GM19193 (cell line): Measurements from ENCODE around the gene SMURF2.

Experiments
- POLR2A ChIP-seq: IDR thresholded peaks from 4 replicates; pipeline ENCODE4 v1.6.1; 2011; ENCODE audit not compliant: insufficient read depth, insufficient read length; ENCODE audit errors: extremely low read depth

SMURF2 gene

DNA sequence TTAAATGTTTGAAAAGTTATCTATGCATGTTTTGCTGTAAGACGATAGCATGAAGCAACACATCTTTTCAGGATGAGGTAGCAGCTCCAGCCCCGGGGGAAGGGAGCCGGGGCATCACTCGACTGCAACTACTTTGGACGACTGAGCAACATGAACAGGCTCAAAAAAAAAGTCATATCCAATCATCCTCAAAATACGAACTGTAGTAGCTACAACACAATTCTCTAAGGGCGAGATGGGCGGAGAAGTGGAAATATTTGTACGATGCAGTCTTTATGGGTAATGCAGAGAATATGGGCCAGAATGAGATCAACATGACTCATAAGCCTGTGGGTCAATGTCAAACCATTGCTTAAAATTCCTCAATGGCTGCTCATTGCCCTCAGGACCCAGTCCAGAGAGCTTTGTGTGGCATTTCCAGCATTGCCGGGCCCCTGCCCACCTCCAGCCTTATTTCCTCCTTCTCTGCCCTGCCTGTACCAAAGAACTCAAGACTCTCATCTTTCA, 17.7 kb upstream of the SMURF2 start:
- no peak for TF ChIP-seq POLR2A

DNA sequence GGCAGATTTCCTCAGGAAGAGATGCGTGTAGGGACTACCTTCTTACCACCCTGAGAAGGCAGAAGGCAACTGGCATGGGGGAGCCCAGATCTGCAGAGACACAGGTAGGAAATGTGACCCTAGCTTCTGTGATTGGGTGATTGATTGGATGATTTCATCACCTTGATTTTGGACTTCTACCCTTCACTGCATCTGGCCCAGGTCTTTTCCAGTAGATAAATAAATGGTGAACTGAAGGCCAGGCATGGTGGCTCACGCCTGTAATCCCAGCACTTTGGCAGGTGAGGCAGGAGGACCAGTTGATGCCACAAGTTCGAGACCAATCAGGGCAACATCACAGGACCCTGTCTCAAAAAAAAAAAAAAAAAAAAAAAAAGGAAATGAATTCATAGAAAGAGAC, 14.7 kb upstream of the SMURF2 start:
- TF ChIP-seq POLR2A, result no peak

DNA sequence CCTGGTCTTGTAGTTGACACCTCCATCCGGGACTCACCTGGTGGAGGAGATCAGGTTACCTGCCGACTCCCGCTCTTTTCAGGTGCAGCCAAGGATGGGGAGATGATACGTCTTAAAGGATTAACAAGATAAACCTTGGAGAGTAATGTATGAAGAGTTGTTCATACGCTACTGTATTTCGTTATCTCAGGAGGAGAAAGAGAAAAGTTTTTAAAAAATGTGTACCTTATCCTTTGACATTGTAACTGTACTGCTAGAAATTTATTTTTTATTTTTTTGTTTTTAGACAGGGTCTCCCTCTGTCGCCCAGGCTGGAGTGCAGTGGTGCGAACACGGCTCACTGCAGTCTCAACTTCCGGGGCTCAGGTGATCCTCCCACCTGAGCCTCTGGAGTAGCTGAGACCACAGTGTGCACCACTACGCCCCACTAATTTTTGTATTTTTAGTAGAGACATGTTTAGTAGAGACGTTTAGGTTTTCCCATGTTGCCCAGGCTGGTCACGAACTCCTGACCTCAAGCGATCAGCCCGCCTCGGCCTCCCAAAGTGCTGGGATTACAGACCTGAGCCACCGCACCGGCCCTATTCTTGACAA, 764 bp upstream of the SMURF2 start:
- no peak for TF ChIP-seq POLR2A

DNA sequence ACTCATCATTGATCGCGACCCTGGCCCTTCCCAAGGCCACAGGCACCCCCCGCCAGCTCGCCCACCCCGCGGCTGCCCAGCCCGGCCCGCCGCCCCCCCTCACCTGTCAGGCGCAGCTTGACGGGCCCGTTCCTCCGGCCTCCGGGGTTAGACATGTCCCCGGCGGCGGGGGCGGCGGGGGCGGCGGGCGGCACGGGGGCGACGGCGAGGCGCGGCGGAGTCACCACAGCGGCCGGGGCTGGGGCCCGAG, 456 bp downstream of the SMURF2 start:
- TF ChIP-seq POLR2A, result no peak

DNA sequence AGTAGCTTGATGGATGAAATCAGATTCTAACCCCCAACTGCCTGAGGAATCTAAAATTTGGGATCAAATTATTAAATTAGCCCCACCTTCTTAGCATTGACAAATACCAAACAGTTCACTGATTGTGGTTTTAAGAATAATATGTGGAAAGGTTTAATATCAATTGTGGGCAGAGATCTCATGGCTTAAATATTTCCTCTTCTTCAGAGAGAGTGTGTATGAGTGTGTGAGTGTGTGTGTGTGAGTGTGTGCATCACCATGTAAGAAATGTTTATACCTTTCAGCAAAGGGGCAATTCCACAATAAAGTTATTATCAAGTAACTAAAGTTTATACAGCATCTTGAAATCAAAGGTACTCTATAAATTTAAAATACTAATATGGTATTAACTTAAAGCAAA, 3.2 kb downstream of the SMURF2 start:
- no peak for TF ChIP-seq POLR2A

DNA sequence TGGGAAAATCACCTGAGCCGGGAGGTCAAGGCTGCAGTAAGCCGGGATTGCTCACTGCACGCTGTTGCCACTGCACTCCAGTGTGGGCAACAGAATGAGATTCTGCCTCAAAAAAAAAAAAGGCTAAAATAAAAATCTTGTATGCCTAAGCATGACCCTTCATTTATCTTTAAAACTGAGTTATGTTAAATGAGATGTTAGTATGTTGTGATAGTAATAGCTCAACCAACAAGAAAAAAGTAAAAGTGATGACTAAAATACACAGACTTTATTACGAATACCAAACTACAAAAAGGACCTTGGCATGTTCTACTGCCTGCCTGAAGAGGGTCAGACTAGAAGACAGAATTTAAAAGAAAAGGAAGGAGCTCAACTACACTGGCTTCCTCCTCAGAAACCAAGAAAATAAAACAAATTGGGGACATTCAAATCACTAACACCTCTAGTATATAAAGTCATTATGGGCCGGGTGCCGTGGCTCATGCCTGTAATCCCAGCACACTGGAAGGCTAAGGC, 4.4 kb downstream of the SMURF2 start:
- TF ChIP-seq POLR2A, result no peak

DNA sequence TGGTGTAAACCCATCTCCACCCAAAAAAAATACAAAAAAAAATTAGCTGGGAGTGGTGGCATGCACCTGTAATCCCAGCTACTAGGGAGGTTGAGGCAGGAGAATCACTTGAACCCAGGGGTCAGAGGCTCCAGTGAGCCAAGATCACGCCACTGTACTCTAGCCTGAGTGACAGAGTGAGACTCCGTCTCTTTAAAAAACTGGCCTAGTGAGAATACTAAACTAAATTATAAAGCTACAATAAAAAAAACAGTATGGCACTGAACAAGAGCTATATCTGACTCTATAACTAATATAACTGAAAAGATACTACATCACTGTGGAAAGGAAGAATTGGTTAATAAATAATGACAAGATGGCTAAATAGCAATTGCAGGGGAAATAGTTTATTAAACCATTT, 6.4 kb downstream of the SMURF2 start:
- TF ChIP-seq POLR2A, result no peak

DNA sequence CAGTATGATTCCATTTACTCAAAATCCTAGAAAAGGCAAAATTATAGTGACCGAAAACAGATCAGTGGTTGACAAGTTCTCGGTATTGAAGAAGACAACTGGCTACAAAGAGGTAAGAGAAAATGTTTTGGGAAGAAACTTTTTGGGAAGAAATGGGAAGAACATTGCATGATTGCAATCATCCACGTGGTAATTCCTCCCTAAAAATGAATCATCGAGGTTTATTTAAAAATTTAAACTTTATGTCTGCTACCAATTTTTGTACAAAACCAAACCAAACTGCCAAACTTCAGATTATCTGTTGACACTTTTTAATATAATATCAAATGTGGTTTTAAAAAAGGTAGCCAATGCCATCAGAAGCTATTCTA, 8.1 kb downstream of the SMURF2 start:
- TF ChIP-seq POLR2A, result no peak

DNA sequence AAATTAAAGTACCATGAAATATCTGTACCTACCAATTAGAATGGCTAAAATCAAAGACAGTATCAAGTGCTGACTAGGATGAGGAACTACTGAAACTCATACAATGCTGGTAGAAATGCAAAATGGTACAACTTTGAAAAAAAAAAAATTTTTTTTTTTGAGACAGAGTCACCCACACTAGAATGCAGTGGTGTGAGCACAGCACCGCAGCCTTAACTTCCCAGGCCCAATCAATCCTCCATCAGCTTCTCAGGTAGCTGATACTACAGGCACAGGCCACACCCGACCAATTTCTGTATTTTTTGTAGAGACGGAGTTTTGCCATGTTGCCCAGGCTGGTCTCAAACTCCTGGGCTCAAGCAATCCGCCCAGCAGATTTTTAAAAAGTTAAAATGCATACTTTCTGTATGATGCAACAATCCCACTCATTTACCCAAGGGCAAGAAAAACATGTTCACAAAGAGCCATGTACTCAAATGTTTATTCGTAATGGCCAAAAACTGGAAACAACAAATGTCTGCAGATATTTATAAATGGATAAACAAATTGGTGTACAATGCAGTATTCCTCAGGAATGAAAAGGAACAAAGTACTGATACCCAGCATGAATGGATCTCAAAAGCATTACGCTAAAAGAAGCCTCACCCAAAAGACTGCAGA, 8.7 kb downstream of the SMURF2 start:
- no peak for TF ChIP-seq POLR2A

DNA sequence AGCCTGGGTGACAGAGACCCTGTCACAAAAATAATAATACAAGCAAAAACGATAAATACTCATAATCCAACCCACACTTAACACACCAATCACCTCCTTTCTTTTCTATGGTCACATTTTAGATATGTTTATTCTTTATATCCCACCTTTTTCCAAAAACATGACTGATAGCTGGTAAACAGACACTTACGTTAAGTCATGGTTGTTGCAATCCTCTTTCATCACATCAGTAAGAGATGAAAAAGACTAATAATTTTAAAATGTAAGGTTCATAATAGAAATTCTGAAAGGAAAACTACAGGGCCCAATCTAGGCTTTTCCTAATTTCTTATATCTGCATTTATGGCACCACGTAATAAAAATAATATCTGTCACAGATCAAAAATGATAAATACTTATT, 10.2 kb downstream of the SMURF2 start:
- TF ChIP-seq POLR2A, result no peak

DNA sequence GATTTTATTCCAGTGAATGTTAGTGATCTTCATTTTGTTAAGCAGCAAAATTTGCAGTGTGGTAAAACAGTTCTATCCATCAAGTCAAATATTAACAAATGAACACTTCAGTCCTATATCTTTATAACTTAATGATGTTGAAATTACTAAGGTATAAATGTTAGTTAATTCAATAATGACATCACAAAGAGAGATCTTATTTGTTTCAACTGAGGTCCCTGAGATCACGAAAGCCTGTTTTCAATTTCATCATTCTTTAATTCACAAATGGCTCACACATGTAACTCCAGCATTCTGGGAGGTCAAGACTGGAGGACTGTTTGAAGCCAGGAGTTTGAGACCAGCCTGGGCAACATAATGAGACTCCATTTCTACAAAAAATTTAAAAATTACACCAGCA, 13.9 kb downstream of the SMURF2 start:
- no peak for TF ChIP-seq POLR2A

DNA sequence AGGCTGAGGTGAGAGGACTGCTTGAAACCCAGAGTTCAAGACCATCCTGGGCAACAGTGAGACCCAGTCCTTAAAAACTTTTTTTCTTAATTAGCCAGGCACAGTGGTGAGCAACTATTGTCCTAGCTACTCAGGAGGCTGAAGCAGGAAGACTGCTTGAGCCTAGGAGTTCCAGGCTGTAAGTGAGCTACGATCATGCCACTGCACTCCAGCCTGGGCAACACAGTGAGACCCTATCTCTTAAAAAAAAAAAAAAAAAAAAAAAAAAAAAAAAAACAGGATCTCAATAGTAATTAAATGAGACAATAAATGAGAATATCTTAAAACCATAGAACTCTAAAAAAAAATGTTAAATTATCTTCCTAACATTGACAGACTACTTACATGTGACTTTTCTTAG, 14.3 kb downstream of the SMURF2 start:
- no peak for TF ChIP-seq POLR2A

DNA sequence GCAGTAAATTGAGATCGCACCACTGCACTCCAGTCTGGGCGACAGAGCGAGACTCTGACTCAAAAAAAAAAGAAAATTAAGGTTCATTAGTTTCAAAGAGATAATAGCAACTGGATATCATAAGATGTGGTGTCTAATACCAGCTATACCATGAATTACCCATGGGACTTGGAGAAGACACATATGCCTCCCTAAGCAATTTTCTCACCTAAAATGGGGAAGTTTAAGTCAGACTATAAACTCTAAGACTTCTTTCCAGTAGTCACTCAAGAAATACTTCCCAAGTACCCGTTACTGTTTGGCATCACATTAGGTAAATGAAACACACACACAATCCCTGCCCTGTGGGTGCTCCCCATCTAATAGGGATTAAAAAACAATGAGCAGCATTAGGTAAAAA, 22.6 kb downstream of the SMURF2 start:
- no peak for TF ChIP-seq POLR2A

DNA sequence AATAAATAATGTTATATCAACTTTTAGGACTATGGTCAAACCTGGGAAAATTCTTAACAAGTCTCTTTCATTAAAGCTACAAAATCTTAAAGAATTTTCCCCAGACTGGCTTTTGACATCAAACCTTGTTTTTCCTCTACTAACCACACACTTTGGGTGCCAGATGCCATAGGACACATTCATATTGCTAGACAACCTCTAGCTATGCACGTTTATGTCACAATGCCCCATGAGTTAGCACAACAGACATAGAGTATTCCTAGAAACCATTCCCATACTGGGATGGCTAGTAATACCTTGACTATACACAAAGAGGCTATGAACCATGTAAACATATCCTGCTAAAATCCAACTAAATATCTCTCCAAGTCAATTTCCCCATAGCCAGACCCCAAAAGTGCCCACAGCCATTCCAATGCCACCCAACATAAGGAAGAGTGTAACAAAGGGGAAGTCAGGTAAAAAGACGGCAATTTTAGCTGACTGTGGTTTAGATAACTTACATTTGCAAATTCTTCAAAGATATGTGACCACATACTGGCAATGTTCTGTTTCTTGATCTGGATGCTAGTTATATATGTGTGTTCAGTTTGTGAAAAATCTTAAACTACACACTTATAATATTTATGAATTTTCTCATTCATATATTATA, 23.4 kb downstream of the SMURF2 start:
- no peak for TF ChIP-seq POLR2A

DNA sequence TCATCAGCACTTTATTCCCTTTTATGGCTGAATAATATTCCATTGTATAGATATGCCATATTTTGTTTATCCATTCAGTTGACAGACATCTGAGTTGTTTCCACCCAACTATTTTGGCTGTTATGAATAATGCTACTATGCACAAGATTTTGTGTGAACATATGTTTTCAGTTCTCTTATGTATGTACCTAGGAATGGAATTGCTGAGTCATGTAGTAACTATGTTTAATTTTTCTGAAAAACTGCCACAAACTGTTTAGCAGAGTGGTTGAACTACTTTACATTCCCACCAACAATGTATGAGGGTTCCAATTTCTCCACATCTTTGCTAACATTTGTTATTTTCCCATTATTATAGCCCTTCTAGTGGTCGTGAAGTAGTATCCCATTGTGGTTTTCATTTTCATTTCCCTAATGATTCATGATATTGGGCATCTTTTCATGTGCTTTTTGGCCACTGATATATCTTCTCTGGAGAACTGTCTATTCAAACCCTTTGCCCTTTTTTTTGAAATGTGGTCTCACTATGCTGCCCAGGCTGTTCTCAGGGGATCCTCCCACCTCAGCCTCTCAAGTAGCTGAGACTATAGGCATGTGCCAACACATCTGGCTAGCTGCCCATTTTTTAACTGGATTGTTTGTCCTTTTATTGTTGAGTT, 26.3 kb downstream of the SMURF2 start:
- no peak for TF ChIP-seq POLR2A

DNA sequence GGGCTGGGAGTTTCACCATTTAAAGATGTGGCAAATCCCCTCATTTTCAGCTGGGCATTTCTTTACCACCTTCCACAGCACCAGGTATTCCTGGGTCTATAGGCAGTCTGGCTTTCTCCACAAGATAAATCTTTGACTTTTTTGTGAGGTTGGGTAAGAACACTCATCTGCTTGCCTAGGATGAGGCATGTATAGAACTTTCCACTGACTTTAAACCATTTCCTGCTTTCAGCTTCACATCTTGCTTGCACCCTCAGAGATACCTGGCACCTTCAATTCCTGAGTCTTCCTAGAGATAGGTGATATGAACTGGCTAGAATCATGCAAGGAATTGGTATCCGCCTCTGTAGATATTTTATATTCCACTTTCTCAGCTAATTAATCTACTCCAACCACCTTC, 27.9 kb downstream of the SMURF2 start:
- TF ChIP-seq POLR2A, result no peak

DNA sequence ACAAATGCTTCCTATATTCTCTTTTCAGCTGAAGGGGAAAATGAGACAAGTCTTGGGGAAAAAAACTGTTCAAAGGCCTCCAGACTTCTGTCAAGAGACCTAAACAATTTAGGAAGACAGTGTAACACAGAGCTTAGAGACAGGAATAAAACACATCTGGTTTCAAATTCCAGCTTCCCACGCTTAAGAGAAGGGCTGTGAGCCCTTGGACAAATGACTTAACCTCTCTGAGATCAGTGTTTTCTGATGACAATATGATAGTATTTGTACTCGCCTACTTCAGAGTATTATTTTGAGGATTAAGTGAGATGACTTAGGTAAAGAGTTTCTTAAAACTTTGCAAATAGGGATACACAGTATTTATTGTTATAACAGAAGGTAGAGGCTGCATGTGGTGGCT, 29.5 kb downstream of the SMURF2 start:
- no peak for TF ChIP-seq POLR2A

DNA sequence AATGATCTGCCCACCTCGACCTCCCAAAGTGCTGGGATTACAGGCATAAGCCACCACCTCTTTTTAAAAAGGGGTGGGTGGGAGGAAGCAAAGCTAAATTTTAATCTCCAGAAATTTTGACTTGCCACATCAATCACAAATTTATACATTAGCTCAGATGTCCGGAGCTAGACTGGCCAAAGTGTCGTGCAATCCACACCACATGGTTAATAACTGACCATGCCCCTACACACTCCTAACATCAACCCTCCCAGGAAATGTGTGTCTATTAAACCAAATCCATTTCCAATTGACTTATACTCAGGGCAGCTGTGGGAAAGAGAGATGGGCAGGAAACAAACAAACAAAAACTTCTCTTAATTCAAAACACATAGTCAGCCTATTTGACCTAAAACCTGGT, 29.9 kb downstream of the SMURF2 start:
- TF ChIP-seq POLR2A, result no peak
